CD14-positive monocyte (primary cell): Measurements from ENCODE around the gene ADAMTS7. TPM values are rescaled to one million over a fixed set of nuclear protein-coding genes. Genes with fewer than 3 reads are reported as not detected.
A peak's percentile ranks its signal among the peaks of the same experiment; 100 is the strongest.

Experiments used
- DNase-seq, 3 donors: peaks; one replicate each; pipeline ENCODE4 v3.0.0-alpha.2; 2011 to 2022
- H2AFZ ChIP-seq: 2 replicates; pipeline ENCODE4 v1.6.0; 2012; ENCODE audit warnings: mild to moderate bottlenecking, low read depth, low read length, inconsistent platforms; ENCODE audit not compliant: insufficient read depth, poor library complexity, severe bottlenecking
- H3K27ac ChIP-seq, 2 donors: 1 replicate in 1 of 2; 2 replicates in 1 of 2; pipeline ENCODE4 v1.5.1; 2012 to 2013; ENCODE audit warnings: low read length in 2 of 2, control low read depth in 1 of 2, inconsistent platforms in 1 of 2, low read depth in 1 of 2, mild to moderate bottlenecking in 1 of 2
- H3K27me3 ChIP-seq, 2 donors: one replicate each; pipeline versions ENCODE4 v1.6.0 to v1.6.1; 2011 to 2013; ENCODE audit warnings: low read length in 2 of 2; ENCODE audit not compliant: control insufficient read depth in 2 of 2, insufficient read depth in 2 of 2
- H3K36me3 ChIP-seq, 2 donors: replicated peaks in 1 of 2; 1 replicate in 1 of 2; 2 replicates in 1 of 2; pipeline versions ENCODE4 v1.5.1 to v1.6.1; 2012 to 2013; ENCODE audit warnings: low read length in 2 of 2, control low read depth in 1 of 2, inconsistent platforms in 1 of 2, mild to moderate bottlenecking in 1 of 2; ENCODE audit not compliant: insufficient read depth in 2 of 2, control insufficient read depth in 1 of 2
- H3K4me1 ChIP-seq, 2 donors: 1 replicate in 1 of 2; 2 replicates in 1 of 2; pipeline versions ENCODE4 v1.5.1 to v1.6.1; 2012 to 2013; ENCODE audit warnings: low read length in 2 of 2, control low read depth in 1 of 2, inconsistent platforms in 1 of 2, mild to moderate bottlenecking in 1 of 2, moderate library complexity in 1 of 2; ENCODE audit not compliant: insufficient read depth in 2 of 2, control insufficient read depth in 1 of 2
- H3K4me2 ChIP-seq: replicated peaks from 2 replicates; pipeline ENCODE3; 2012; ENCODE audit warnings: low read length, moderate library complexity, mild to moderate bottlenecking; ENCODE audit not compliant: poor library complexity, severe bottlenecking; ENCODE audit errors: extremely low read depth
- H3K4me3 ChIP-seq, 3 experiments: fragments of 200-600 bp in 1 of 3; sonication (generic) in 1 of 3; replicated peaks in 1 of 3; 1 replicate in 2 of 3; 2 replicates in 1 of 3; pipeline ENCODE4 v1.5.1; 2011 to 2013; ENCODE audit warnings: low read length in 3 of 3, mild to moderate bottlenecking in 3 of 3, control low read depth in 2 of 3, low read depth in 2 of 3, inconsistent platforms in 1 of 3, moderate library complexity in 1 of 3
- H3K79me2 ChIP-seq: 2 replicates; pipeline ENCODE4 v1.6.0; 2012; ENCODE audit warnings: mild to moderate bottlenecking, control low read depth, inconsistent platforms, low read length, moderate library complexity; ENCODE audit not compliant: insufficient read depth
- H3K9ac ChIP-seq: 2 replicates; pipeline ENCODE4 v1.6.0; 2017; ENCODE audit warnings: low read length, mild to moderate bottlenecking; ENCODE audit not compliant: insufficient read depth, poor library complexity, severe bottlenecking
- H3K9me3 ChIP-seq, 2 donors: replicated peaks in 1 of 2; 1 replicate in 1 of 2; 2 replicates in 1 of 2; pipeline versions ENCODE4 v1.5.1 to v1.6.1; 2012 to 2013; ENCODE audit warnings: low read length in 2 of 2, control low read depth in 1 of 2; ENCODE audit not compliant: control insufficient read depth in 1 of 2, insufficient read depth in 1 of 2
- H4K20me1 ChIP-seq: 2 replicates; pipeline ENCODE4 v1.6.0; 2012; ENCODE audit warnings: mild to moderate bottlenecking, low read length, control low read depth, moderate library complexity; ENCODE audit not compliant: insufficient read depth
- H3K27ac Mint-ChIP-seq, 7 donors: one replicate each; pipeline ENCODE4 v1.8.0; 2020; ENCODE audit warnings: mild to moderate bottlenecking in 7 of 7, mixed read lengths in 7 of 7, moderate library complexity in 6 of 7, inconsistent platforms in 2 of 7
- H3K27me3 Mint-ChIP-seq, 3 donors: one replicate each; pipeline ENCODE4 v1.8.0; 2021 to 2022; ENCODE audit warnings: low read depth in 3 of 3, mild to moderate bottlenecking in 3 of 3, mixed read lengths in 3 of 3, moderate library complexity in 3 of 3, inconsistent platforms in 1 of 3
- H3K36me3 Mint-ChIP-seq, 2 donors: one replicate each; pipeline ENCODE4 v1.8.0; 2020; ENCODE audit warnings: mixed read lengths in 2 of 2, inconsistent platforms in 1 of 2, mild to moderate bottlenecking in 1 of 2
- H3K4me1 Mint-ChIP-seq: one replicate; pipeline ENCODE4 v1.8.0; 2020; ENCODE audit warnings: mild to moderate bottlenecking, mixed read lengths
- H3K4me3 Mint-ChIP-seq, 2 donors: one replicate each; pipeline ENCODE4 v1.8.0; 2020; ENCODE audit warnings: mild to moderate bottlenecking in 2 of 2, mixed read lengths in 2 of 2, moderate library complexity in 1 of 2
- H3K9me3 Mint-ChIP-seq, 7 donors: one replicate each; pipeline ENCODE4 v1.8.0; 2020 to 2022; ENCODE audit warnings: mixed read lengths in 7 of 7, mild to moderate bottlenecking in 6 of 7, moderate library complexity in 6 of 7, inconsistent platforms in 2 of 7
- CTCF ChIP-seq: fragments of 200-600 bp; IDR thresholded peaks from one replicate; pipeline ENCODE4 v1.8.0; 2022; ENCODE audit warnings: antibody characterized with exemption, mild to moderate bottlenecking
- WGBS: methylation state at CpG from one replicate; pipeline ENCODE4 v1.1.5; 2013; ENCODE audit warnings: missing lambda C conversion rate; ENCODE audit not compliant: insufficient coverage; 5-methylcytosine and 5-hydroxymethylcytosine counted together
- intact Hi-C, 2 donors: fragments of 100-400 bp; cut with micrococcal nuclease; formaldehyde crosslinking; loops; one replicate each; pipeline versions ENCODE4 v1.15.0 to v1.15.1; 2023
- polyA plus RNA-seq, 3 donors: library from polyadenylated mRNA; depleted of rRNA in 1 of 3; unstranded in 2 of 3; stranded (reverse) in 1 of 3; fragments of 300-500 nt in 2 of 3; fragments of >200 nt in 1 of 3; fragmentation: Illumina TruSeq in 2 of 3; gene quantifications; 1 replicate in 2 of 3; 2 replicates in 1 of 3; pipeline ENCODE4 v1.2.3, GENCODE V29; 2012 to 2021

Gene ADAMTS7
- polyA plus RNA-seq, 3 donors = not detected

DNA sequence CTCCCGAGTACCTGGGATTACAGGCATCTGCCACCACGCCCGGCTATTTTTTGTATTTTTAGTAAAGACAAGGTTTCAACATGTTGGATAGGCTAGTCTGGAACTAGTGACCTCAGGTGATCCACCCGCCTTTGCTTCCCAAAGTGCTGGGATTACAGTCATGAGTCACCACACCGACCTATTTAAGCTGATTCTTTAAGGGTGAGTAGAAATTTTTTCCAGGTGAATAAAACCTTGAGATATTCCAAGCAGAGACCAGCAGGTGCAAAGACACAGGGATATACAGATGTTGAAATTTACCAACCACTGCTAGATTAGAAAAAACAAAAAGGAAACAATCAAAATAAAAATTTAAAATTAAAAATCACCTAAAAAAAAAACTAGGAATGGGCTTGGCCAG, 95.8 kb downstream of the ADAMTS7 start:
- no peaks in the 10 kb centered on the region for H3K79me2 ChIP-seq

GRCh38 chr15:78714890-78715289, 96.4 kb downstream of the ADAMTS7 start:
- Mint-ChIP-seq H3K9me3 (peaks cover 0 to 8% (median 7%) of the 10 kb centered on the region in 7 donors), H3K4me1 (peaks cover 9% of the 10 kb centered on the region), H3K36me3 (no peaks in the 10 kb centered on the region), H3K27ac (no peak overlapping the region), H3K4me3 (no peak overlapping the region), H3K27me3 (peaks cover 5 to 24% (median 15%) of the 10 kb centered on the region in 3 donors)
- Histone ChIP-seq H3K27ac (no peak overlapping the region), H3K36me3 (no peaks in the 10 kb centered on the region), H3K4me2 (no peak overlapping the region), H3K4me1 (peaks cover 2 to 7% of the 10 kb centered on the region in 2 donors), H3K79me2 (no peaks in the 10 kb centered on the region), H3K9ac (no peak overlapping the region), H3K9me3 (peaks cover 0 to 5% of the 10 kb centered on the region in 2 donors), H3K27me3 (peaks cover 2 to 3% of the 10 kb centered on the region in 2 donors), H3K4me3 (no peak overlapping the region), H2AFZ (no peak overlapping the region), H4K20me1 (no peaks in the 10 kb centered on the region)
- intact Hi-C loops = no loop called here
- no peak for TF ChIP-seq CTCF
- 83% methylated on average over 3 of the region's 3 CpGs for WGBS
- DNase-seq = peak in 1 of 3 donors; percentile 12

More for the DNA sequence above, 95.8 kb downstream of the ADAMTS7 start:
- H3K36me3 ChIP-seq = no peaks in the 10 kb centered on the region
- H3K4me2 ChIP-seq = no peak overlapping the region
- no peak overlapping the region for H3K27ac Mint-ChIP-seq
- TF ChIP-seq CTCF = no peak
- no peak overlapping the region for H3K27ac ChIP-seq
- peaks cover 2 to 3% of the 10 kb centered on the region in 2 donors for H3K27me3 ChIP-seq
- no peak for DNase-seq
- H3K9ac ChIP-seq = no peak overlapping the region
- peaks cover 5 to 24% (median 15%) of the 10 kb centered on the region in 3 donors for H3K27me3 Mint-ChIP-seq
- H3K4me1 ChIP-seq = peaks cover 2 to 10% of the 10 kb centered on the region in 2 donors
- no peak overlapping the region for H3K4me3 Mint-ChIP-seq
- H3K4me3 ChIP-seq = no peak overlapping the region
- 100% methylated on average over 1 of the region's 5 CpGs for WGBS
- intact Hi-C loops = no loop called here
- peaks cover 0 to 13% (median 7%) of the 10 kb centered on the region in 7 donors for H3K9me3 Mint-ChIP-seq
- no peaks in the 10 kb centered on the region for H4K20me1 ChIP-seq
- no peaks in the 10 kb centered on the region for H3K36me3 Mint-ChIP-seq
- H2AFZ ChIP-seq = no peak overlapping the region
- peaks cover 12% of the 10 kb centered on the region for H3K4me1 Mint-ChIP-seq
- peaks cover 0 to 5% of the 10 kb centered on the region in 2 donors for H3K9me3 ChIP-seq
